Neural progenitor cell (in vitro differentiated cells): ENCODE measurements around the gene CDC42EP3. TPM values are rescaled to one million over a fixed set of nuclear protein-coding genes. Genes with fewer than 3 reads are reported as not detected.

Experiments
- DNase-seq: peaks from one replicate; pipeline ENCODE4 v3.0.0-alpha.2; 2016; ENCODE audit warnings: low spot score
- H2AFZ ChIP-seq: fragments of 200-600 bp; sonication (generic); replicated peaks from 2 replicates; pipeline ENCODE4 v1.6.1; 2016; ENCODE audit warnings: antibody characterized with exemption
- H3F3A ChIP-seq: fragments of 200-600 bp; sonication (generic); 2 replicates; pipeline ENCODE4 v1.6.1; 2016; ENCODE audit warnings: antibody characterized with exemption, low read depth
- H3K27ac ChIP-seq: fragments of 200-600 bp; sonication (generic); 2 replicates; pipeline ENCODE4 v1.5.1; 2016; ENCODE audit warnings: mild to moderate bottlenecking
- H3K27me3 ChIP-seq: fragments of 200-600 bp; sonication (generic); 2 replicates; pipeline ENCODE4 v1.6.1; 2016; ENCODE audit warnings: mild to moderate bottlenecking, moderate library complexity
- H3K36me3 ChIP-seq: fragments of 200-600 bp; sonication (generic); 2 replicates; pipeline ENCODE4 v1.5.1; 2016
- H3K4me1 ChIP-seq: fragments of 200-600 bp; sonication (generic); 2 replicates; pipeline ENCODE4 v1.6.1; 2016; ENCODE audit warnings: mixed run types
- H3K4me2 ChIP-seq: fragments of 200-600 bp; sonication (generic); 2 replicates; pipeline ENCODE4 v1.6.1; 2016
- H3K4me3 ChIP-seq: fragments of 200-600 bp; sonication (generic); 2 replicates; pipeline ENCODE4 v1.5.1; 2016
- H3K79me2 ChIP-seq: fragments of 200-600 bp; sonication (generic); 2 replicates; pipeline ENCODE4 v1.6.1; 2016; ENCODE audit warnings: low read depth
- H3K9ac ChIP-seq: fragments of 200-600 bp; sonication (generic); 2 replicates; pipeline ENCODE4 v1.6.1; 2016
- H3K9me3 ChIP-seq: fragments of 200-600 bp; sonication (generic); 2 replicates; pipeline ENCODE4 v1.5.1; 2016; ENCODE audit warnings: low read depth
- H4K20me1 ChIP-seq: fragments of 200-600 bp; sonication (generic); 2 replicates; pipeline ENCODE4 v1.6.1; 2016; ENCODE audit warnings: low read depth
- H3K27ac Mint-ChIP-seq: 3 replicates; pipeline ENCODE4 v1.8.0; 2021; ENCODE audit warnings: mixed read lengths
- H3K27me3 Mint-ChIP-seq: 2 replicates; pipeline ENCODE4 v1.8.0; 2022; ENCODE audit warnings: low read depth, mild to moderate bottlenecking, inconsistent platforms, moderate library complexity, mixed read lengths; ENCODE audit not compliant: insufficient read depth
- H3K36me3 Mint-ChIP-seq: 3 replicates; pipeline ENCODE4 v1.8.0; 2021; ENCODE audit warnings: mixed read lengths
- H3K4me1 Mint-ChIP-seq: 3 replicates; pipeline ENCODE4 v1.8.0; 2021; ENCODE audit warnings: mixed read lengths
- H3K4me3 Mint-ChIP-seq: 3 replicates; pipeline ENCODE4 v1.8.0; 2021; ENCODE audit warnings: mild to moderate bottlenecking, moderate library complexity, mixed read lengths
- H3K9me3 Mint-ChIP-seq: 3 replicates; pipeline ENCODE4 v1.8.0; 2020; ENCODE audit warnings: mixed read lengths
- EZH2 ChIP-seq: fragments of 200-600 bp; sonication (generic); IDR thresholded peaks from 2 replicates; pipeline ENCODE4 v1.6.1; 2017; ENCODE audit warnings: antibody characterized with exemption, mild to moderate bottlenecking, moderate library complexity
- EZH2phosphoT487 ChIP-seq: fragments of 200-600 bp; sonication (generic); IDR thresholded peaks from 2 replicates; pipeline ENCODE4 v1.6.1; 2017; ENCODE audit warnings: antibody characterized with exemption
- total RNA-seq: library from RNA; depleted of rRNA; stranded (reverse); fragments of >200 nt; gene quantifications from 2 replicates; pipeline ENCODE4 v1.2.3, GENCODE V29; 2015; ENCODE audit warnings: low replicate concordance
- TF ChIP-seq, protein P1 (sequence below): fragments of 200-600 bp; sonication (generic); IDR thresholded peaks from 2 replicates; pipeline ENCODE4 v1.5.1; 2017; ENCODE audit warnings: antibody characterized with exemption, mild to moderate bottlenecking

The CDC42EP3 gene
- total RNA-seq, 1 donor from 2014 or later: 21.2 TPM

DNA sequence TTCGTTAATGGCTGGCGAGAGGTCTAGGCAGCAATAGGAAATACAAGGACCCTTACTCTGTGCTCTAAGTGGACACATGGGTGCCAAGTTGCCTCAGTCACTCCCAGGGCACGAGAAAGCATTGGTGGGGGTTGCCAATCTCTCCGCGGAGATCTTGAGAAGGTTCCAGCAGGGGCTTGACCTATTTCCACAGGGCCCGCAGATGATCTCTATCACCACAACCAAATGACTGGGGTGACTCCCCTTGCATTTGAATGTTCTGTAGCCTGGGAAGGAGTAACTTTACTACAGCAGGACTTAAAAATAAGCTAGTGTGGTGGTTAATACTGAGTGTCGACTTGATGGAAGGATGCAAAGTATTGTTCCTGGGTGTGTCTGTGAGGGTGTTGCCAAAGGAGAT is 8.1 kb downstream of the CDC42EP3 start:
- Histone ChIP-seq H3K9ac (no peak overlapping the region), H3K27me3 (no peaks in the 10 kb centered on the region), H3K79me2 (peaks cover 90% of the 10 kb centered on the region), H4K20me1 (peaks cover 42% of the 10 kb centered on the region), H3K4me3 (no peak overlapping the region), H3K4me1 (peaks cover 13% of the 10 kb centered on the region), H3K4me2 (no peak overlapping the region), H3K27ac (no peak overlapping the region), H3K36me3 (no peaks in the 10 kb centered on the region), H2AFZ (no peak overlapping the region), H3K9me3 (no peaks in the 10 kb centered on the region), H3F3A (peaks cover under 1% of the 10 kb centered on the region)
- no peak for TF ChIP-seq EZH2
- TF ChIP-seq EZH2phosphoT487: no peak
- TF ChIP-seq, protein P1, sequence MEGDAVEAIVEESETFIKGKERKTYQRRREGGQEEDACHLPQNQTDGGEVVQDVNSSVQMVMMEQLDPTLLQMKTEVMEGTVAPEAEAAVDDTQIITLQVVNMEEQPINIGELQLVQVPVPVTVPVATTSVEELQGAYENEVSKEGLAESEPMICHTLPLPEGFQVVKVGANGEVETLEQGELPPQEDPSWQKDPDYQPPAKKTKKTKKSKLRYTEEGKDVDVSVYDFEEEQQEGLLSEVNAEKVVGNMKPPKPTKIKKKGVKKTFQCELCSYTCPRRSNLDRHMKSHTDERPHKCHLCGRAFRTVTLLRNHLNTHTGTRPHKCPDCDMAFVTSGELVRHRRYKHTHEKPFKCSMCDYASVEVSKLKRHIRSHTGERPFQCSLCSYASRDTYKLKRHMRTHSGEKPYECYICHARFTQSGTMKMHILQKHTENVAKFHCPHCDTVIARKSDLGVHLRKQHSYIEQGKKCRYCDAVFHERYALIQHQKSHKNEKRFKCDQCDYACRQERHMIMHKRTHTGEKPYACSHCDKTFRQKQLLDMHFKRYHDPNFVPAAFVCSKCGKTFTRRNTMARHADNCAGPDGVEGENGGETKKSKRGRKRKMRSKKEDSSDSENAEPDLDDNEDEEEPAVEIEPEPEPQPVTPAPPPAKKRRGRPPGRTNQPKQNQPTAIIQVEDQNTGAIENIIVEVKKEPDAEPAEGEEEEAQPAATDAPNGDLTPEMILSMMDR: no peak
- Mint-ChIP-seq H3K36me3 (peaks cover 17% of the 10 kb centered on the region), H3K27ac (peak overlapping the region; percentile 7), H3K4me1 (peaks cover 12% of the 10 kb centered on the region), H3K27me3 (no peaks in the 10 kb centered on the region), H3K9me3 (no peaks in the 10 kb centered on the region), H3K4me3 (no peak overlapping the region)
- DNase-seq: no peak

DNA sequence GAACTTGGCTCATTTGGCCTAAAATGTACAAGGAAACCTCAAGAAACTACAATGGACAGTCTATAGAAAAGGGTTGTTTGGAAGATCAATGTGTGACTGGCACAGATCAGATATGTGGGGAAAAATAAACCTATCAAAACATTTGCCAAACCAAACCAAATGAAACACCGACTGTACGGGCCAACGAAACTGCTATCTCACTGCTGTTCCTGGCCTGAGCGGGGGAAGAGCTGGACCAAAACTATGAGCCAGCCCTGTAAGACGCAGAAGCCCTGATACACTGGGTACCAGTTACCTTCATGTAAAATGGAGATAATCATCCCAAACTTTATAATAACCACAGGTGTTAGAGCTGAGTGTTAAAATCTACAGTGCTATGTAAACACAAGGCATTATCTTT is 11.7 kb downstream of the CDC42EP3 start:
- Mint-ChIP-seq H3K4me3 (no peak overlapping the region), H3K4me1 (peaks cover 28% of the 10 kb centered on the region), H3K27me3 (peaks cover 2% of the 10 kb centered on the region), H3K36me3 (peaks cover 15% of the 10 kb centered on the region), H3K9me3 (no peaks in the 10 kb centered on the region), H3K27ac (no peak overlapping the region)
- H3K4me1 ChIP-seq: peaks cover 40% of the 10 kb centered on the region
- H3K4me3 ChIP-seq: no peak overlapping the region
- no peak overlapping the region for H3K27ac ChIP-seq
- no peak overlapping the region for H3K4me2 ChIP-seq
- peaks cover 84% of the 10 kb centered on the region for H3K79me2 ChIP-seq
- no peaks in the 10 kb centered on the region for H3K36me3 ChIP-seq
- no peak overlapping the region for H3K9ac ChIP-seq
- H3F3A ChIP-seq: peaks cover 36% of the 10 kb centered on the region
- TF ChIP-seq EZH2 (no peak), EZH2phosphoT487 (no peak)
- TF ChIP-seq, protein P1: no peak
- no peaks in the 10 kb centered on the region for H3K9me3 ChIP-seq
- DNase-seq: no peak
- H3K27me3 ChIP-seq: no peaks in the 10 kb centered on the region
- peaks cover 23% of the 10 kb centered on the region for H4K20me1 ChIP-seq
- no peak overlapping the region for H2AFZ ChIP-seq

DNA sequence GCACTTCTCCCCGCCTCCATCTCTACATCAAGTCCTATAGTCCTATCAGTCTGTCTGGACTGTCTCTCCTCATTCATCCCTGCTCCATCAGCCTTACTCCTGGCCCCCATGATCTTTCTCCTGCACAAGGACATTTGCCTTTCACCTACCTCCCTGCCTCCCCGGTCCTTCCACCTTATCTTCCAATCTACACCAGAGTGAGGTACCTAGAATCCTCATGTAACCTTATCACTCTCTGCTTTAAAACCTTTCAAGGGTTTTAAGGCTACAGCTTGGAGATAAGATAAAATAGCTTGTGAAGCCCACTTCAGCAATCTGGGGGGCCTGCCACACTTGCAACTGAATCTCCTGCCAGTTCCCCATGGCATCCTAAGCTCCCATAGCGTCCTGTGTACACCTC is 12.8 kb downstream of the CDC42EP3 start:
- H3K27ac Mint-ChIP-seq: no peak overlapping the region
- no peak overlapping the region for H3K4me3 Mint-ChIP-seq
- H3K36me3 ChIP-seq: no peaks in the 10 kb centered on the region
- H3K27me3 Mint-ChIP-seq: peaks cover 2% of the 10 kb centered on the region
- H3K9me3 ChIP-seq: no peaks in the 10 kb centered on the region
- peaks cover 38% of the 10 kb centered on the region for H3K4me1 Mint-ChIP-seq
- peaks cover 15% of the 10 kb centered on the region for H3K36me3 Mint-ChIP-seq
- H3K9ac ChIP-seq: no peak overlapping the region
- H3K27me3 ChIP-seq: no peaks in the 10 kb centered on the region
- H3K4me3 ChIP-seq: no peak overlapping the region
- peaks cover 47% of the 10 kb centered on the region for H3K4me1 ChIP-seq
- peaks cover 77% of the 10 kb centered on the region for H3K79me2 ChIP-seq
- no peak overlapping the region for H3K4me2 ChIP-seq
- H3K9me3 Mint-ChIP-seq: no peaks in the 10 kb centered on the region
- TF ChIP-seq, protein P1: no peak
- TF ChIP-seq EZH2phosphoT487: no peak
- TF ChIP-seq EZH2: no peak
- no peak overlapping the region for H2AFZ ChIP-seq
- H3F3A ChIP-seq: peaks cover 43% of the 10 kb centered on the region
- no peak for DNase-seq
- H3K27ac ChIP-seq: no peak overlapping the region
- H4K20me1 ChIP-seq: peaks cover 18% of the 10 kb centered on the region
